Gastrocnemius medialis (tissue), 4 donors: ENCODE results near the gene UROC1.

Experiments used
- CTCF ChIP-seq, 5 experiments: fragments of 450-650 bp in 3 of 5; fragments of 200-600 bp in 2 of 5; sonication (generic) in 2 of 5; IDR thresholded peaks in 4 of 5; conservative IDR thresholded peaks in 1 of 5; 1 replicate in 4 of 5; 2 replicates in 1 of 5; pipeline ENCODE4 v1.5.1; 2016 to 2019; ENCODE audit warnings: antibody characterized with exemption in 5 of 5, mild to moderate bottlenecking in 3 of 5, moderate library complexity in 3 of 5
- POLR2A ChIP-seq, 2 donors: fragments of 450-650 bp; IDR thresholded peaks; one replicate each; pipeline ENCODE4 v1.6.1; 2017; ENCODE audit warnings: antibody characterized with exemption in 2 of 2, mild to moderate bottlenecking in 2 of 2, moderate library complexity in 2 of 2

GRCh38 chr3:126475413-126476114 lies 42.0 kb downstream of the UROC1 start, which contains the start of gene ZXDC:
- TF ChIP-seq POLR2A (IDR thresholded peaks at IDR 0.05) (peak; percentile 93 to 95), CTCF (IDR thresholded peaks at IDR 0.05 in 4 of 5, conservative IDR thresholded peaks at IDR 0.05 in 1 of 5) (peak; percentile 18 to 68 (median 67))
